Measurements from ENCODE around the gene RHOH. TPM values are rescaled to one million over a fixed set of nuclear protein-coding genes. Genes with fewer than 3 reads are reported as not detected.

RHOH gene
- total and polyA plus RNA-seq, 9 of the 15 experiments (the other 6 are each of a cell fraction or from before 2014, with no cell fraction given) = 14.3 to 37.7 (median 23.2) TPM

DNA sequence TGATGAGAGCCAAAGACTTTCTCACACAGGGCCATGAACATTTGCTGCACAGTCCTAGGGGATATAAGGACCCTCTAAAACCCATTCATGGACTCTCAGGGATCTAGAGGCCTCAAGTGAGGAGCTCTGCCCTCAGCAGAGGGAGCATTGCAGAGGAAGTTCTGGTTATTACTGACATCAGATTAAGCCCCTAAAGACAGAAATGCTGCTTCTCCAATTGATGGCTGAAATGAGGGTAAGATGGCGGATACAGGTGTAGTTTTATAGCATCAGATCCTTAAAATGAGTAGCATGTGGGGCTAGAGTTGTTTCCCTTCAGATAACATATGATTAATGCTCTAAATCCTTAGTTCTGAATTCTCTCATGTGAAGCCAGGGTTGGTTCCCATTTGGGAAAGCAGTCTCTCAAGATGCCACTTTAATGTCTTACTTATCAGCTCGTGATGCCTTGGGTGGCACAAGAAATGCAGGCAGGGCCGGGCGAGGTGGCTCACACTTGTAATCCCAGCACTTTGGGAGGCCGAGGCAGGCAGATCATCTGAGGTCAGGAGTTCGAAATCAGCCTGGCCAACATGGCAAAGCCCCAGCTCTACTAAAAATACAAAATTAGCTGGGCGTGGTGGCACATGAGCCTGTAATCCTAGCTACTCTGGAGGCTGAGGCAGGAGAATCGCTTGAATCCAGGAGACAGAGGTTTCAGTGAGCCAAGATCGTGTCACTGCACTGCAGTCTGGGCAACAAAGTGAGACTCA lies 7.9 kb downstream of the RHOH start (continued):
- TF ChIP-seq ZC3H11A (IDR thresholded peaks at IDR 0.05; ENCODE audit: low read depth, low read length) (no peak), ZNF316 (IDR thresholded peaks at IDR 0.05) (no peak), MTA1 (IDR thresholded peaks at IDR 0.05; ENCODE audit: borderline replicate concordance) (no peak), ARID1B (IDR thresholded peaks at IDR 0.05) (no peak), JUND (IDR thresholded peaks at IDR 0.05; ENCODE audit: borderline replicate concordance, low read depth, low read length) (no peak), JUND (tag; IDR thresholded peaks at IDR 0.05; ENCODE audit: borderline replicate concordance, low read depth, low read length) (no peak), KLF1 (tag; IDR thresholded peaks at IDR 0.05) (no peak), CSDE1 (IDR thresholded peaks at IDR 0.05) (no peak), ZNF780A (CRISPR knock-in tag; IDR thresholded peaks at IDR 0.05) (no peak), ETV1 (tag; conservative IDR thresholded peaks at IDR 0.05; ENCODE audit: low read depth) (no peak), SRF (CRISPR knock-in tag; IDR thresholded peaks at IDR 0.05) (peak in 1 of 2 experiments; percentile 12; a peak in 1 of 4 replicates), POLR3G (IDR thresholded peaks at IDR 0.05; ENCODE audit: extremely low read depth, insufficient read length, insufficient replicate concordance) (no peak), SMAD3 (CRISPR knock-in tag; conservative IDR thresholded peaks at IDR 0.05) (no peak), KDM4B (IDR thresholded peaks at IDR 0.05; ENCODE audit: borderline replicate concordance in 2 of 2, low read depth in 1 of 2) (no peak), SAFB2 (IDR thresholded peaks at IDR 0.05; ENCODE audit: borderline replicate concordance, low read depth, low read length, severe bottlenecking) (no peak), YBX1 (IDR thresholded peaks at IDR 0.05) (no peak), ATF4 (CRISPR knock-in tag; IDR thresholded peaks at IDR 0.05) (no peak)
- TF ChIP-seq, protein P1, sequence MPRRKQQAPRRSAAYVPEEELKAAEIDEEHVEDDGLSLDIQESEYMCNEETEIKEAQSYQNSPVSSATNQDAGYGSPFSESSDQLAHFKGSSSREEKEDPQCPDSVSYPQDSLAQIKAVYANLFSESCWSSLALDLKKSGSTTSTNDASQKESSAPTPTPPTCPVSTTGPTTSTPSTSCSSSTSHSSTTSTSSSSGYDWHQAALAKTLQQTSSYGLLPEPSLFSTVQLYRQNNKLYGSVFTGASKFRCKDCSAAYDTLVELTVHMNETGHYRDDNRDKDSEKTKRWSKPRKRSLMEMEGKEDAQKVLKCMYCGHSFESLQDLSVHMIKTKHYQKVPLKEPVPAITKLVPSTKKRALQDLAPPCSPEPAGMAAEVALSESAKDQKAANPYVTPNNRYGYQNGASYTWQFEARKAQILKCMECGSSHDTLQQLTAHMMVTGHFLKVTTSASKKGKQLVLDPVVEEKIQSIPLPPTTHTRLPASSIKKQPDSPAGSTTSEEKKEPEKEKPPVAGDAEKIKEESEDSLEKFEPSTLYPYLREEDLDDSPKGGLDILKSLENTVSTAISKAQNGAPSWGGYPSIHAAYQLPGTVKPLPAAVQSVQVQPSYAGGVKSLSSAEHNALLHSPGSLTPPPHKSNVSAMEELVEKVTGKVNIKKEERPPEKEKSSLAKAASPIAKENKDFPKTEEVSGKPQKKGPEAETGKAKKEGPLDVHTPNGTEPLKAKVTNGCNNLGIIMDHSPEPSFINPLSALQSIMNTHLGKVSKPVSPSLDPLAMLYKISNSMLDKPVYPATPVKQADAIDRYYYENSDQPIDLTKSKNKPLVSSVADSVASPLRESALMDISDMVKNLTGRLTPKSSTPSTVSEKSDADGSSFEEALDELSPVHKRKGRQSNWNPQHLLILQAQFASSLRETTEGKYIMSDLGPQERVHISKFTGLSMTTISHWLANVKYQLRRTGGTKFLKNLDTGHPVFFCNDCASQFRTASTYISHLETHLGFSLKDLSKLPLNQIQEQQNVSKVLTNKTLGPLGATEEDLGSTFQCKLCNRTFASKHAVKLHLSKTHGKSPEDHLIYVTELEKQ (CRISPR knock-in tag; IDR thresholded peaks at IDR 0.05) = 0 out of 2 replicates have a peak, but pooled peaks have one; percentile 26
- TF ChIP-seq, protein P2, sequence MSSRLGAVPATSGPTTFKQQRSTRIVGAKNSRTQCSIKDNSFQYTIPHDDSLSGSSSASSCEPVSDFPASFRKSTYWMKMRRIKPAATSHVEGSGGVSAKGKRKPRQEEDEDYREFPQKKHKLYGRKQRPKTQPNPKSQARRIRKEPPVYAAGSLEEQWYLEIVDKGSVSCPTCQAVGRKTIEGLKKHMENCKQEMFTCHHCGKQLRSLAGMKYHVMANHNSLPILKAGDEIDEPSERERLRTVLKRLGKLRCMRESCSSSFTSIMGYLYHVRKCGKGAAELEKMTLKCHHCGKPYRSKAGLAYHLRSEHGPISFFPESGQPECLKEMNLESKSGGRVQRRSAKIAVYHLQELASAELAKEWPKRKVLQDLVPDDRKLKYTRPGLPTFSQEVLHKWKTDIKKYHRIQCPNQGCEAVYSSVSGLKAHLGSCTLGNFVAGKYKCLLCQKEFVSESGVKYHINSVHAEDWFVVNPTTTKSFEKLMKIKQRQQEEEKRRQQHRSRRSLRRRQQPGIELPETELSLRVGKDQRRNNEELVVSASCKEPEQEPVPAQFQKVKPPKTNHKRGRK (tag; IDR thresholded peaks at IDR 0.05) = no peak
- TF ChIP-seq, protein P3, sequence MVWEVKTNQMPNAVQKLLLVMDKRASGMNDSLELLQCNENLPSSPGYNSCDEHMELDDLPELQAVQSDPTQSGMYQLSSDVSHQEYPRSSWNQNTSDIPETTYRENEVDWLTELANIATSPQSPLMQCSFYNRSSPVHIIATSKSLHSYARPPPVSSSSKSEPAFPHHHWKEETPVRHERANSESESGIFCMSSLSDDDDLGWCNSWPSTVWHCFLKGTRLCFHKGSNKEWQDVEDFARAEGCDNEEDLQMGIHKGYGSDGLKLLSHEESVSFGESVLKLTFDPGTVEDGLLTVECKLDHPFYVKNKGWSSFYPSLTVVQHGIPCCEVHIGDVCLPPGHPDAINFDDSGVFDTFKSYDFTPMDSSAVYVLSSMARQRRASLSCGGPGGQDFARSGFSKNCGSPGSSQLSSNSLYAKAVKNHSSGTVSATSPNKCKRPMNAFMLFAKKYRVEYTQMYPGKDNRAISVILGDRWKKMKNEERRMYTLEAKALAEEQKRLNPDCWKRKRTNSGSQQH (CRISPR knock-in tag; IDR thresholded peaks at IDR 0.05) = peak; percentile 58; the same call in 1 of the 2 replicates

All from K562 (cell line).